Spleen (tissue), 7 donors: ENCODE measurements around the gene NT5E.

Experiments used
- POLR2A ChIP-seq, 3 donors: fragments of 450-650 bp; IDR thresholded peaks; one replicate each; pipeline ENCODE4 v1.5.1; 2017; ENCODE audit warnings: antibody characterized with exemption in 3 of 3, mild to moderate bottlenecking in 1 of 3
- TF ChIP-seq, protein P1 (sequence below), 11 experiments: fragments of 200-600 bp in 7 of 11; fragments of 450-650 bp in 4 of 11; sonication (generic) in 4 of 11; IDR thresholded peaks in 8 of 11; conservative IDR thresholded peaks in 3 of 11; 1 replicate in 7 of 11; 2 replicates in 4 of 11; pipeline versions ENCODE4 v1.4.0 to v1.8.0; 2016 to 2021; ENCODE audit warnings: antibody characterized with exemption in 11 of 11, inconsistent platforms in 4 of 11, mild to moderate bottlenecking in 1 of 11
- donor health status: DM: no; HTN: no; CAD: no; lungs with moderate emphysema.
- donor health status: DM: no; HTN: no; CAD: no.
- donor health status: DM: no; HTN: no; CAD: no.

GRCh38 chr6:85400331-85400730, 49.6 kb upstream of the NT5E start:
- no peak for TF ChIP-seq POLR2A (IDR thresholded peaks at IDR 0.05)
- TF ChIP-seq, protein P1, sequence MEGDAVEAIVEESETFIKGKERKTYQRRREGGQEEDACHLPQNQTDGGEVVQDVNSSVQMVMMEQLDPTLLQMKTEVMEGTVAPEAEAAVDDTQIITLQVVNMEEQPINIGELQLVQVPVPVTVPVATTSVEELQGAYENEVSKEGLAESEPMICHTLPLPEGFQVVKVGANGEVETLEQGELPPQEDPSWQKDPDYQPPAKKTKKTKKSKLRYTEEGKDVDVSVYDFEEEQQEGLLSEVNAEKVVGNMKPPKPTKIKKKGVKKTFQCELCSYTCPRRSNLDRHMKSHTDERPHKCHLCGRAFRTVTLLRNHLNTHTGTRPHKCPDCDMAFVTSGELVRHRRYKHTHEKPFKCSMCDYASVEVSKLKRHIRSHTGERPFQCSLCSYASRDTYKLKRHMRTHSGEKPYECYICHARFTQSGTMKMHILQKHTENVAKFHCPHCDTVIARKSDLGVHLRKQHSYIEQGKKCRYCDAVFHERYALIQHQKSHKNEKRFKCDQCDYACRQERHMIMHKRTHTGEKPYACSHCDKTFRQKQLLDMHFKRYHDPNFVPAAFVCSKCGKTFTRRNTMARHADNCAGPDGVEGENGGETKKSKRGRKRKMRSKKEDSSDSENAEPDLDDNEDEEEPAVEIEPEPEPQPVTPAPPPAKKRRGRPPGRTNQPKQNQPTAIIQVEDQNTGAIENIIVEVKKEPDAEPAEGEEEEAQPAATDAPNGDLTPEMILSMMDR (IDR thresholded peaks at IDR 0.05 in 8 of 11, conservative IDR thresholded peaks at IDR 0.05 in 3 of 11), result no peak
